Measurements from ENCODE around the gene KRTAP10-2.
"Not testable (repeated sequence)": the region's sequence is repeated elsewhere in the genome, so short reads cannot be mapped to it uniquely, and the experiment has no call there.

KRTAP10-2 gene

GRCh38 chr21:44582055-44582454 is 30.8 kb upstream of the KRTAP10-2 start:
- DNase-seq = peak; percentile 14 to 32

DNA sequence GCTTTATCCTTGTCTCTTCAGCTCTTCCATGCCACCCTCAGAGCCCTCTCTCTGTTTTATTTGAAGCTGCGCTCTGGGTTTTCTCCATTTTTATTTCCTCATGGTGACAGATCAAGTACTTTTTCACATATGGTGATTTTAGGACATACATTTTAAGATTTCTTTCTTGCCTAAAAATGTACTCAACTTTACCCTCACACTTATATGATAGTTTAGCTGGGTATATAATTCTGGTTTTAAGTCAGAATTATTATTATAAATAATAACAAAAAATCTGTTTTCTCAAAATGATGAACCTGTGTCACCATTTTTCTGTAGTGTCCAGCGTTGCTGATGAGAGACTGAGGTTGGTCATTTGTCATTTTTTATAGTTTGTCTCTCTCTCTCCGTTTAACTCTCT is 29.9 kb upstream of the KRTAP10-2 start:
- DNase-seq = no peak

- not testable (repeated sequence) for DNase-seq
Measured at GRCh38 chr21:44580231-44580821, 29.0 kb upstream of the KRTAP10-2 start, which contains the start of gene KRTAP10-5. TSS of gene KRTAP10-5 (minus strand) at chr21:44580604. CDS start at chr21:44580578, 26 bp downstream.

DNA sequence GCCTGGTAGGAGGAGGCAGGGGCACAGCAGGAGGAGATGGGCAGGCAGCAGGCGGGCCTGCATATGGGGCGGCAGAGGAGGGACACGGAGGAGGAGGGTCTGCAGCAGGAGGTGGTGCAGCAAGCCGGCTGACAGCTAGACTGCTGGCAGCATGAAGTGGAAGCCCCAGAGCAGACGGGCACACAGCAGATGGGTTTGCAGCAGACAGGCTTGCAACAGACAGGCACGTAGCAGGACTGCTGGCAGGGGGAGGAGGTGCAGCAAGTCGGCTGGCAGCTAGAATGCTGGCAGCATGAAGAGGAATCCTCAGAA is 28.5 kb upstream of the KRTAP10-2 start:
- no peak for DNase-seq

DNA sequence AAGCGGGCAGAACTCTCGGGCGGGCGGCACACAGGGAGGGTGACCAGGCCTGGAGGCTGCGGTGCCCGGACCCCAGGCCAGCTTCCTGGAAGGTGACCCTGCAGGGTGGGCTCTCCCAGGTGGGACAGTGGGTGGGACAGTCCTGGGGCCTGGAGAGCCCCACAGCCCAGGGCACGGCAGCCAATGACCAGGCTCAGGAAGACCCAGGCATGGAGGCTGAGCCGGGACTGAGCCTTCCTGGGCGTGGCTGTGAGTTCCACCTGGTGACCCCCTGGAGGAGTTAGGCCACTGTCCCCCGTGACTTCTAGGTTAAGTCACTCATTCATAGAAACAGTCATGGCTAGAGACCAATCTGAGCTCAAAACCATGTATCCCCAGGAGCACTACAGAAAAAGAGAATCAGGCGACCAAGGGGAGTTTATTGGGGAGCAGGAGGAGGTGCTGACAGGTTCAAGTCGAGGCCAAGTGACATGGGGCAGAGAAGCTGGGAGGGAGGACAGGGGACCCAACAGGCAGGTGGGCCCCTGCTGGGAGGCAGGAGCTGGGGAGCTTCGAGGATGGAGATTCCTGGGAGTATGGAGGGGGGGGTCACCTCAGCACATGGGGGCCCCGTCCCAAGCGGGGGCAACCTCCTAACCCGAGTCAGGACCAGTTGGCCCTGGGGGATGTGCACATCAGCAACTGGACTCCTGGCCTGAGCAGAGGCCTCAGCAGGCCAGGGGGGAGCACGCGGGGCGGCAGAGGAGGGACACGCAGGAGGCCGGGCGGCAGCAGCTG is 27.9 kb upstream of the KRTAP10-2 start:
- DNase-seq = no peak

GRCh38 chr21:44578371-44579055 is 27.2 kb upstream of the KRTAP10-2 start:
- DNase-seq = no peak

DNA sequence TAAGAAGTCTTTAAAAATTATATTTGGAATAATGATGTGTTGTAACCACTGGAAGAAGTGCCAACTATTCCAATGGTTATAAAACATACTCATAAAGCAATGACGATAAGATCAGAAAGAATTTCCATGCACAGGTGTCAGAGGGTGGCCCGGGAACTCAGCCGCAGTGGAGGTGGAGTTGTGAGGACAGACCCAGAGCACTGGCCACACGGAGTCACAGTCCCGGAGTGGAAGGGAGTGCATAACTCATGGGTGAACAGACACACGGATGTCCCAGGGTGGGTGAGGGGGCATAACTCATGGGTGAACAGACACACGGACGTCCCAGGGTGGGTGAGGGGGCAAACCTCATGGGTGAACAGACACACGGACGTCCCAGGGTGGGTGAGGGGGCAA is 24.7 kb upstream of the KRTAP10-2 start:
- DNase-seq = no peak

DNA sequence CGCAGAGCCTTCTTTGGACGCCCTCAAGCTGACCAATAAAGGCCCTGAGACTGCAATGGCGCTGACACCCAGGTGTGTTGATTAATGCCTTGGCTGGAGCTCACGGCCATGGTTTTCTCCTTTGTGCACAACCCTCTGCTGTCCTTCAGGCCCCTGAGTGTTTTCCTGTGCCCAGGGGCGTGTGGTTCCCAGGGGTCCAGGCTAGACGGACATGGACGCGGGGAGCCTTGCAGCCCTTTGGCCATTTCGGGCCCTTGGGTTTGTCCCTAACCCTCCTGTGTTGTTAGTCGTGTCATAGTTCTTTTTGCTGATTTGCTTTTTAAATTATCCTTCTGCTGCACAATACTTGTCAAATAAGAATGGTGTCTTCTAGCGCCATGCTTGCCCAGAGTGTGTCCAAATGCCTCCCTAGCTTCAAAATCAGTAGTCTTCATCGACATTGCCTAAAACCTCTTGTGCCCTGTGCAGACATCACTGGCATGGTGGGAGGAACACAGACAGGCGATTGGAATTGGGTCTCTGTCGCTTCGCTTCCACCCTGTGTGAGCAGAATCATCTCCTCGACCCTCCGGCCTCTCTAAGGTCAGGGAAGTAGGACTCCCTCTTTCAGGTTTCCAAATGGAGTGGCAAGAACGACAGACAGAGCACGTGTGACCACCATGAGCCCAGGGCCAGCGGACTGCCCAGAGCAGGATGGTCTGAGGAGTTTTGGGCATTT is 24.2 kb upstream of the KRTAP10-2 start:
- no peak for DNase-seq

- DNase-seq = peak in 1 of 2 experiments; percentile 21
Measured at GRCh38 chr21:44574457-44575306, 23.4 kb upstream of the KRTAP10-2 start.

DNA sequence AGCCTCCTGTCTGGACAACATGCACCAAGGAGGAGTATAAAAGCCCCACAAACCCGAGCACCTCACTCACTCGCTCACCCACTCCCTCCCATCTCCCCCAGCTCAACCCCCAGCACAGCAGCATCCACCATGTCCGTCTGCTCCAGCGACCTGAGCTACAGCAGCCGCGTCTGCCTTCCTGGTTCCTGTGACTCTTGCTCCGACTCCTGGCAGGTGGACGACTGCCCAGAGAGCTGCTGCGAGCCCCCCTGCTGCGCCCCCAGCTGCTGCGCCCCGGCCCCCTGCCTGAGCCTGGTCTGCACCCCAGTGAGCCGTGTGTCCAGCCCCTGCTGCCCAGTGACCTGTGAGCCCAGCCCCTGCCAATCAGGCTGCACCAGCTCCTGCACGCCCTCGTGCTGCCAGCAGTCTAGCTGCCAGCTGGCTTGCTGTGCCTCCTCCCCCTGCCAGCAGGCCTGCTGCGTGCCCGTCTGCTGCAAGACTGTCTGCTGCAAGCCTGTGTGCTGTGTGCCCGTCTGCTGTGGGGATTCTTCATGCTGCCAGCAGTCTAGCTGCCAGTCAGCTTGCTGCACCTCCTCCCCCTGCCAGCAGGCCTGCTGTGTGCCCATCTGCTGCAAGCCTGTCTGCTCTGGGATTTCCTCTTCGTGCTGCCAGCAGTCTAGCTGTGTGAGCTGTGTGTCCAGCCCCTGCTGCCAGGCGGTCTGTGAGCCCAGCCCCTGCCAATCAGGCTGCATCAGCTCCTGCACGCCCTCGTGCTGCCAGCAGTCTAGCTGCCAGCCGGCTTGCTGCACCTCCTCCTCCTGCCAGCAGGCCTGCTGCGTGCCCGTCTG is 22.5 kb upstream of the KRTAP10-2 start, which contains the start of gene KRTAP10-4:
Gene KRTAP10-4 (plus strand): TSS at position 100 of the 827 bp plus-strand sequence. CDS start 30 bp downstream, at position 130.
- DNase-seq = not testable (repeated sequence)

DNA sequence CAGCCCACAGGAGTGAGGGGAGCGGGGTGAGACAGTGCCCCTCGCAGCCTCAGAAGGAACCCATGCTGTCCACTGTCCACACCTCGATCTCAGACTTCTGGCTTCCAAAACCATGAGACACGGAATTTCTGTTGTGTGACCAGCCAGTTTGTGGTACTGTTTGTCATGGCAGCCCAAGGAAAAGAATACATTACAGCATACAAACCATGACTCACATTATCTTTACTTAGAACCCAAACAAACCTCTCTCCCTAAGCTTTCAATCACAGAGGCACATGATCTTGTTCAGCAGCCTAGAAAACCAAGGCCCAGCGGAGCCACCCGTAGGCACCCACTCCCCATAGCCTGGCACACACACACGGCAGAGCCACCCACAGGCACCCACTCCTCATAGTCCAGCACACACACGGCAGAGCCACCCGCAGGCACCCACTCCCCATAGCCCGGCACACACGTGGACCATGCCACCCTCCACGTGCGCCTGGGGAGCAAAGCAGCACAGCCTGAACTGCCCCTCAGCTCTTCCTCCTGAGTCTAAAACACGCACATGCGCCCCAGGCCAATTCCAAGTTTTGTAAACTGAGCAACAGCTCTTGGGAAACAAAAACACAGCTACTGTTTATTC is 21.8 kb upstream of the KRTAP10-2 start:
- no peak for DNase-seq

GRCh38 chr21:44571844-44572782 is 20.8 kb upstream of the KRTAP10-2 start:
- DNase-seq = no peak

DNA sequence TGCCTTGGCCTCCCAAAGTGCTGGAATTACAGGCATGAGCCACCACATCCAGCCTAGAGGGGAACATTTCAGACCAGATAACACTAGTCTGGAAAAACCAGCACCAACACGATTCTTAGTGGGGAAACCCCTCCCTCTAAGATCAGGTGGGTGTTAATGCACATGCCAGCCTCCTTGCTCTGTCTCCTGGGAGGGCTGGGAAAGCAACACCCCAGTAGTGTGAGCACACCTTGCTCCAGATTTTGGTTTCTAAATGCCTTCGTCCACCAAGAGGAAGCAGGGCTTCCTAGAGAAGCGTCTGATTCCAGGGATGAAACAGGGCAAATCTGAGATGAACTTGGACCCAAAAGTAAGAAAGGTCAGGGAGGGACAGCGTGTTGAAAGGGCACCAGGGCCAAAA is 20.0 kb upstream of the KRTAP10-2 start:
- no peak for DNase-seq

GRCh38 chr21:44569861-44570517 is 18.7 kb upstream of the KRTAP10-2 start:
- DNase-seq = no peak

DNA sequence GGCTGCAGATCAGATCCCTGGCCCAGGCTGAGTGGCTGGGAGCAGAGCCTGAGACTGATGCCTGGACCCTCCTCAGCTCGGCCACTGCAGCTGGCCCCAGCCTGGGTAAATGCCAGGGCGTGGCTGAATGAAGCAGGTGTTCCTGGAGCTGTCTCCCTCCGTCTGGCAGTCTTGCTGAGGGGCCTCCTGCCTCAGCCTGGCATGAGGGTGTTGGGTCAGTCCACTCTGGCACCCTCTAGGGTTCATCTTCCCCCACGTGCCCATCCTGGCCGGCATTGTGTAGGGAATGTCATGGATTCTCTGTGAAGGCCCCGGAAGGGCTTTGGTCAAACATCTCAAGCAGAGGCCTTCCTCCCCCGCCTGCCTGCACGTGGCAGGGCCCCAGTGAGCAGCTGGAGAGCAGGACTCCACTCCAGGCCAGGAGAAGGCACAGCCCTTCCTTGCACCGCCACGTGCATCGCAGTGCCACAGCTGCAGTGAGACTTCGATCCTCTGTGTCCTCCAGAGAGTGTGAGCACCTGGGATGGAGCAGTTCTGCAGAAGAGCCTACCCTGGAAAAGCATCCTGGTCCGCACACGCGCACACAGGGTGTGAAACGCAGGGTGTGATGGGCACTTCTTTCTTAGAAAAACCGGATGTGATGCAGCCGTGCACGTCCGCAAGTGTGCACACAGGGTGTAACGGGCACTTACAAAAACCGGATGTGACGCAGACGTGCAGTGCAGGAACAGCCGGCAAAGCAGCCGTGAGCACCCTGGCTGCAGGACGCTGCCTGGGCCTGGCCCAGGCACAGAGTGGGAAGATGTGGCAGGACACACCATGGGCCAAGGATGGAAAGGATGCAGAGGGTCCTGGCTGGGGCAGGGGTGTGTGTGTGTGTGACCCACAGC is 17.6 kb upstream of the KRTAP10-2 start:
- no peak for DNase-seq

- DNase-seq = no peak
Measured at GRCh38 chr21:44568261-44568660, 17.0 kb upstream of the KRTAP10-2 start.

- no peak for DNase-seq
Measured at GRCh38 chr21:44567481-44568171, 16.3 kb upstream of the KRTAP10-2 start.
